HCT116 (cell line): ENCODE data around the gene PTPRR. TPM values are rescaled to one million over a fixed set of nuclear protein-coding genes. Genes with fewer than 3 reads are reported as not detected.

ENCODE experiments used
- ATAC-seq: fragments of 200-7000 bp; cut with Tn5 transposase; 2 replicates; pipeline ENCODE4 v1.9.1; 2020; ENCODE audit warnings: mild to moderate bottlenecking, moderate library complexity
- BruUV-seq: library from RNA; stranded (reverse); fragments of 400-500 nt; replicated peaks from 2 replicates; lab custom pipeline; 2021; lab: Mats Ljungman, UMichigan
- CTCF ChIA-PET: fragments of 300-600 bp; sonication (Branson Sonifier 250); formaldehyde crosslinking; loops from one replicate; lab custom pipeline; 2021; ENCODE audit warnings: antibody characterized with exemption; lab: Charles Lee
- POLR2A ChIA-PET: fragments of 300-600, 350-600 bp; sonication (Branson Sonifier 250); formaldehyde crosslinking; loops from one replicate; lab custom pipeline; 2021; ENCODE audit warnings: antibody characterized with exemption; lab: Charles Lee
- RAD21 ChIA-PET, 2 experiments: fragments of 300-600 bp; sonication (Branson Sonifier 250); formaldehyde crosslinking; loops; one replicate each; lab custom pipeline; 2023; ENCODE audit warnings: low total read pairs in 2 of 2; ENCODE audit not compliant: uncharacterized antibody in 2 of 2, unreplicated experiment in 2 of 2, low non-redundant PET in 1 of 2; lab: Charles Lee
- DNase-seq: peaks from one replicate; pipeline ENCODE4 v3.0.0-alpha.2; 2010; ENCODE audit warnings: low read depth, low spot score
- H2AFZ ChIP-seq: fragments of 200-600 bp; shearing (Covaris generic), sonication (generic); 2 replicates; pipeline ENCODE4 v1.6.1; 2017; ENCODE audit warnings: low read depth, mixed run types, mixed read lengths, antibody characterized with exemption, low read length; ENCODE audit not compliant: poor library complexity, severe bottlenecking
- H3K27ac ChIP-seq: 2 replicates; pipeline ENCODE4 v1.5.1; 2012; ENCODE audit warnings: low read depth, low read length
- H3K27me3 ChIP-seq: fragments of 200-600 bp; sonication (generic); 2 replicates; pipeline ENCODE4 v1.6.1; 2016; ENCODE audit warnings: mixed run types, low read length, mixed read lengths; ENCODE audit not compliant: insufficient read depth
- H3K36me3 ChIP-seq, 2 experiments: fragments of 200-500 bp in 1 of 2; fragments of 200-600 bp in 1 of 2; sonication (Bioruptor generic) in 1 of 2; sonication (generic) in 1 of 2; 2 replicates each; pipeline versions ENCODE4 v1.5.1 to v1.6.1; 2014 to 2016; ENCODE audit warnings: low read length in 2 of 2, inconsistent platforms in 1 of 2, mixed read lengths in 1 of 2, mixed run types in 1 of 2; ENCODE audit not compliant: insufficient read depth in 2 of 2, control insufficient read depth in 1 of 2
- H3K4me1 ChIP-seq, 2 experiments: fragments of 200-600 bp in 1 of 2; sonication (generic) in 1 of 2; 2 replicates each; pipeline versions ENCODE4 v1.5.1 to v1.6.1; 2012 to 2017; ENCODE audit warnings: low read length in 2 of 2, inconsistent platforms in 1 of 2, mild to moderate bottlenecking in 1 of 2, mixed read lengths in 1 of 2, mixed run types in 1 of 2, moderate library complexity in 1 of 2; ENCODE audit not compliant: insufficient read depth in 2 of 2, control insufficient read depth in 1 of 2
- H3K4me2 ChIP-seq: fragments of 200-600 bp; sonication (generic); 2 replicates; pipeline ENCODE4 v1.6.1; 2017; ENCODE audit warnings: mixed run types, low read length, mixed read lengths
- H3K4me3 ChIP-seq, 2 experiments: fragments of 200-600 bp in 1 of 2; sonication (generic) in 1 of 2; replicated peaks in 1 of 2; 2 replicates each; pipeline ENCODE4 v1.5.1; 2011 to 2016; ENCODE audit warnings: low read length in 2 of 2, control low read depth in 1 of 2, low read depth in 1 of 2, mild to moderate bottlenecking in 1 of 2, mixed read lengths in 1 of 2, mixed run types in 1 of 2
- H3K79me2 ChIP-seq: fragments of 200-600 bp; sonication (generic); 2 replicates; pipeline ENCODE4 v1.6.1; 2017; ENCODE audit warnings: mild to moderate bottlenecking, mixed run types, low read length, moderate library complexity, mixed read lengths; ENCODE audit not compliant: insufficient read depth
- H3K9ac ChIP-seq: fragments of 200-600 bp; sonication (generic); 2 replicates; pipeline ENCODE4 v1.6.1; 2016; ENCODE audit warnings: low read length, mixed read lengths
- H3K9me2 ChIP-seq: fragments of 200-600 bp; sonication (generic), shearing (Covaris generic); 2 replicates; pipeline ENCODE4 v1.6.1; 2017; ENCODE audit warnings: mixed run types, mild to moderate bottlenecking, moderate library complexity; ENCODE audit not compliant: insufficient read depth
- H3K9me3 ChIP-seq, 2 experiments: fragments of 200-500 bp in 1 of 2; fragments of 200-600 bp in 1 of 2; sonication (Bioruptor generic) in 1 of 2; sonication (generic) in 1 of 2; 2 replicates each; pipeline ENCODE4 v1.6.1; 2014 to 2017; ENCODE audit warnings: low read length in 2 of 2, mixed read lengths in 2 of 2, inconsistent platforms in 1 of 2, low read depth in 1 of 2, mild to moderate bottlenecking in 1 of 2, mixed run types in 1 of 2, moderate library complexity in 1 of 2; ENCODE audit not compliant: control insufficient read depth in 1 of 2, insufficient read depth in 1 of 2
- H4K20me1 ChIP-seq: fragments of 200-600 bp; sonication (generic), shearing (Covaris generic); 2 replicates; pipeline ENCODE4 v1.6.1; 2017; ENCODE audit warnings: mixed run types, mild to moderate bottlenecking, moderate library complexity; ENCODE audit not compliant: insufficient read depth
- ATF3 ChIP-seq: IDR thresholded peaks from 2 replicates; pipeline ENCODE4 v1.6.1; 2012
- CBX3 ChIP-seq: IDR thresholded peaks from 2 replicates; pipeline ENCODE4 v1.6.1; 2012; ENCODE audit warnings: low read depth
- CEBPB ChIP-seq: IDR thresholded peaks from 2 replicates; pipeline ENCODE4 v1.6.1; 2012; ENCODE audit warnings: low read depth
- CTCF ChIP-seq, 3 experiments: fragments of 200-600 bp in 1 of 3; sonication (generic) in 1 of 3; IDR thresholded peaks in 2 of 3; conservative IDR thresholded peaks in 1 of 3; 2 replicates each; pipeline ENCODE4 v1.5.1; 2012 to 2017; ENCODE audit warnings: low read depth in 2 of 3, low read length in 2 of 3, antibody characterized with exemption in 1 of 3, borderline replicate concordance in 1 of 3, control low read depth in 1 of 3, mild to moderate bottlenecking in 1 of 3, mixed read lengths in 1 of 3, mixed run types in 1 of 3, moderate library complexity in 1 of 3; ENCODE audit not compliant: insufficient read depth in 1 of 3
- EGR1 ChIP-seq: IDR thresholded peaks from 2 replicates; pipeline ENCODE4 v1.6.1; 2012; ENCODE audit warnings: low read depth
- ELF1 ChIP-seq: IDR thresholded peaks from 2 replicates; pipeline ENCODE4 v1.6.1; 2012; ENCODE audit warnings: low read depth, borderline replicate concordance
- EZH2 ChIP-seq: fragments of 200-600 bp; sonication (generic); IDR thresholded peaks from 2 replicates; pipeline ENCODE4 v1.6.1; 2017; ENCODE audit warnings: antibody characterized with exemption, mixed run types
- EZH2phosphoT487 ChIP-seq: fragments of 200-600 bp; IDR thresholded peaks from 2 replicates; pipeline ENCODE4 v1.6.1; 2018; ENCODE audit warnings: antibody characterized with exemption, borderline replicate concordance
- FOSL1 ChIP-seq: IDR thresholded peaks from 2 replicates; pipeline ENCODE4 v1.6.1; 2012; ENCODE audit warnings: low read depth
- JUND ChIP-seq: IDR thresholded peaks from 2 replicates; pipeline ENCODE4 v1.6.1; 2012
- MAX ChIP-seq: IDR thresholded peaks from 2 replicates; pipeline ENCODE4 v1.6.1; 2012
- POLR2A ChIP-seq: IDR thresholded peaks from 2 replicates; pipeline ENCODE4 v1.7.0; 2011; ENCODE audit warnings: borderline replicate concordance; ENCODE audit not compliant: insufficient read depth, insufficient read length; ENCODE audit errors: extremely low read depth
- REST ChIP-seq: IDR thresholded peaks from 2 replicates; pipeline ENCODE4 v1.6.1; 2012; ENCODE audit warnings: low read depth
- SP1 ChIP-seq: IDR thresholded peaks from 2 replicates; pipeline ENCODE4 v1.6.1; 2012; ENCODE audit warnings: low read depth
- SRF ChIP-seq: IDR thresholded peaks from 2 replicates; pipeline ENCODE4 v1.6.1; 2012; ENCODE audit warnings: low read depth
- TCF7L2 ChIP-seq: IDR thresholded peaks from 2 replicates; pipeline ENCODE4 v1.7.0; 2011; ENCODE audit warnings: borderline replicate concordance, inconsistent platforms; ENCODE audit not compliant: insufficient read depth, insufficient read length; ENCODE audit errors: extremely low read depth
- YY1 ChIP-seq: IDR thresholded peaks from 2 replicates; pipeline ENCODE4 v1.6.1; 2011; ENCODE audit warnings: low read length, low read depth, moderate library complexity, mild to moderate bottlenecking; ENCODE audit not compliant: insufficient replicate concordance; ENCODE audit errors: extremely low read depth
- ZNF274 ChIP-seq: fragments of 200-500 bp; sonication (Bioruptor generic); IDR thresholded peaks from 2 replicates; pipeline ENCODE4 v1.6.1; 2014; ENCODE audit warnings: mild to moderate bottlenecking, low read depth, low read length, inconsistent platforms
- intact Hi-C: fragments of 100-400 bp; cut with micrococcal nuclease; formaldehyde crosslinking; loops from 2 replicates; pipeline ENCODE4 v1.10.0; 2022
- total RNA-seq: library from RNA; stranded (reverse); gene quantifications from one replicate; pipeline ENCODE4 v1.2.1, GENCODE V29; 2021; ENCODE audit not compliant: unreplicated experiment

PTPRR gene
- total RNA-seq, 1 experiment from 2014 or later = 0.27 TPM

- no peak for TF ChIP-seq ATF3
Observed at GRCh38 chr12:70779250-70779649, 141.3 kb downstream of the PTPRR start (continued).

GRCh38 chr12:70774055-70774454 lies 146.5 kb downstream of the PTPRR start:
- CTCF ChIA-PET = no interaction called here
- POLR2A ChIA-PET = no interaction called here
- no peak overlapping the region for H3K4me3 ChIP-seq
- intact Hi-C loops = no loop called here
- no peaks in the 10 kb centered on the region for H3K36me3 ChIP-seq
- TF ChIP-seq YY1 = no peak
- no peak for TF ChIP-seq JUND
- TF ChIP-seq EZH2 = no peak
- no peak for TF ChIP-seq ZNF274
- no peak for TF ChIP-seq EZH2phosphoT487
- TF ChIP-seq CTCF (IDR thresholded peaks at IDR 0.05 in 2 of 3, conservative IDR thresholded peaks at IDR 0.05 in 1 of 3; ENCODE audit: borderline replicate concordance in 1 of 3, insufficient read depth in 1 of 3, low read depth in 2 of 3, low read length in 2 of 3) = no peak
- TF ChIP-seq POLR2A = no peak
- no peak for TF ChIP-seq TCF7L2
- TF ChIP-seq MAX = no peak
- no peak for TF ChIP-seq REST
- TF ChIP-seq FOSL1 = no peak
- no peak for TF ChIP-seq CEBPB
- TF ChIP-seq EGR1 = no peak
- no peak for TF ChIP-seq SRF
- no peak for TF ChIP-seq CBX3
- no peak for TF ChIP-seq SP1
- no peak for TF ChIP-seq ELF1
- no peak for TF ChIP-seq ATF3
- no TSS peak for BruUV-seq
- H3K9ac ChIP-seq = no peak overlapping the region
- H3K4me1 ChIP-seq = no peaks in the 10 kb centered on the region
- no peak overlapping the region for H3K4me2 ChIP-seq
- no peak for DNase-seq
- H3K27me3 ChIP-seq = no peaks in the 10 kb centered on the region
- no peaks in the 10 kb centered on the region for H3K9me3 ChIP-seq
- RAD21 ChIA-PET = no interaction called here
- no peaks in the 10 kb centered on the region for H3K79me2 ChIP-seq
- H3K27ac ChIP-seq = no peak overlapping the region
- H3K9me2 ChIP-seq = no peaks in the 10 kb centered on the region
- no peak overlapping the region for H2AFZ ChIP-seq
- no peak for ATAC-seq
- no peaks in the 10 kb centered on the region for H4K20me1 ChIP-seq
